Tibial nerve (tissue), 4 donors: ENCODE results near the gene BCAR1. TPM values are rescaled to one million over a fixed set of nuclear protein-coding genes. Genes with fewer than 3 reads are reported as not detected.

Source experiments
- DNase-seq, 2 donors: peaks; one replicate each; pipeline ENCODE4 v3.0.0-alpha.2; 2019; ENCODE audit warnings: low spot score in 2 of 2
- H3K27ac ChIP-seq, 4 donors: fragments of 200-600 bp; sonication (generic) in 3 of 4; one replicate each; pipeline ENCODE4 v1.5.1; 2017 to 2019; ENCODE audit warnings: mild to moderate bottlenecking in 1 of 4
- H3K27me3 ChIP-seq, 2 donors: fragments of 200-600 bp; sonication (generic) in 1 of 2; one replicate each; pipeline versions ENCODE4 v1.5.1 to v1.6.0; 2017 to 2019
- H3K36me3 ChIP-seq, 3 donors: fragments of 200-600 bp; sonication (generic); one replicate each; pipeline ENCODE4 v1.5.1; 2018 to 2019
- H3K4me1 ChIP-seq, 4 donors: fragments of 200-600 bp; sonication (generic) in 3 of 4; one replicate each; pipeline ENCODE4 v1.5.1; 2017 to 2019
- H3K4me3 ChIP-seq, 4 donors: fragments of 200-600 bp; sonication (generic) in 3 of 4; one replicate each; pipeline ENCODE4 v1.5.1; 2017 to 2019; ENCODE audit warnings: mild to moderate bottlenecking in 1 of 4, moderate library complexity in 1 of 4
- H3K9me3 ChIP-seq, 4 donors: fragments of 200-600 bp; sonication (generic) in 3 of 4; one replicate each; pipeline ENCODE4 v1.5.1; 2017 to 2019
- EP300 ChIP-seq, 2 donors: sonication (generic); formaldehyde crosslinking; IDR thresholded peaks; one replicate each; pipeline ENCODE4 v1.6.1; 2017; ENCODE audit warnings: antibody characterized with exemption in 2 of 2, mild to moderate bottlenecking in 1 of 2
- POLR2A ChIP-seq, 2 donors: fragments of 450-650 bp; IDR thresholded peaks; one replicate each; pipeline ENCODE4 v1.6.1; 2017; ENCODE audit warnings: antibody characterized with exemption in 2 of 2, mild to moderate bottlenecking in 2 of 2, moderate library complexity in 2 of 2
- WGBS, 2 donors: methylation state at CpG; one replicate each; pipeline ENCODE4 v1.1.5; 2018; 5-methylcytosine and 5-hydroxymethylcytosine counted together
- total RNA-seq, 4 donors: library from RNA; depleted of rRNA; stranded (reverse); fragments of >200 nt; gene quantifications; one replicate each; pipeline ENCODE4 v1.1.0, GENCODE V29; 2016
- TF ChIP-seq, protein P1 (sequence below), 5 experiments: fragments of 200-600 bp in 3 of 5; fragments of 450-650 bp in 2 of 5; sonication (generic) in 3 of 5; IDR thresholded peaks; one replicate each; pipeline ENCODE4 v1.5.1; 2016 to 2019; ENCODE audit warnings: antibody characterized with exemption in 5 of 5, mild to moderate bottlenecking in 3 of 5, moderate library complexity in 2 of 5

BCAR1 gene
- total RNA-seq, 4 donors from 2014 or later: 41.0 to 57.3 (median 42.9) TPM

DNA sequence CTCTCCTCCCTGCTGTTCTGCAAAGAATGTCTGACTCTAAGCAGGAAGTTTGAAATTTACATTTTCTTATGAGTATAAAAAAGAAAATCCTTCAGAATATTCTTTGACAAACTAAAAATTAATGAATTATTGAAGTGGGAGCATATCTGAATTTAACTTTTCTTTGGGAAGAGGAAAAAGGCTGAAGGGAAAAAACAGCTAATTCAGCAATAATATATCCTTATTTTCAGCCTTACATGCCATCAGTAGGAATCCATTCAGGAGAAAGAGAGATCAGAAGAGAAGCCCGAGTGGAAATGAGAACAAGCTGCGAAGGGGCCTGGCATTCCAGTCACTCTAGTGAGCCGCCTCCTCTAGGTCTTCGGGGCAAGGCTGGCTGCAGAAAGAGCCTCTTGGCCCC is 41.7 kb upstream of the BCAR1 start:
- no peaks in the 10 kb centered on the region for H3K27me3 ChIP-seq
- peaks cover 0 to 11% (median 0%) of the 10 kb centered on the region in 4 donors for H3K4me1 ChIP-seq
- H3K4me3 ChIP-seq: no peak overlapping the region
- 74 to 86% methylated on average over 4 of the region's 4 CpGs for WGBS, 2 donors
- no peak overlapping the region for H3K27ac ChIP-seq
- H3K36me3 ChIP-seq: peaks cover 0 to 68% (median 4%) of the 10 kb centered on the region in 3 donors
- H3K9me3 ChIP-seq: no peaks in the 10 kb centered on the region
- TF ChIP-seq, protein P1, sequence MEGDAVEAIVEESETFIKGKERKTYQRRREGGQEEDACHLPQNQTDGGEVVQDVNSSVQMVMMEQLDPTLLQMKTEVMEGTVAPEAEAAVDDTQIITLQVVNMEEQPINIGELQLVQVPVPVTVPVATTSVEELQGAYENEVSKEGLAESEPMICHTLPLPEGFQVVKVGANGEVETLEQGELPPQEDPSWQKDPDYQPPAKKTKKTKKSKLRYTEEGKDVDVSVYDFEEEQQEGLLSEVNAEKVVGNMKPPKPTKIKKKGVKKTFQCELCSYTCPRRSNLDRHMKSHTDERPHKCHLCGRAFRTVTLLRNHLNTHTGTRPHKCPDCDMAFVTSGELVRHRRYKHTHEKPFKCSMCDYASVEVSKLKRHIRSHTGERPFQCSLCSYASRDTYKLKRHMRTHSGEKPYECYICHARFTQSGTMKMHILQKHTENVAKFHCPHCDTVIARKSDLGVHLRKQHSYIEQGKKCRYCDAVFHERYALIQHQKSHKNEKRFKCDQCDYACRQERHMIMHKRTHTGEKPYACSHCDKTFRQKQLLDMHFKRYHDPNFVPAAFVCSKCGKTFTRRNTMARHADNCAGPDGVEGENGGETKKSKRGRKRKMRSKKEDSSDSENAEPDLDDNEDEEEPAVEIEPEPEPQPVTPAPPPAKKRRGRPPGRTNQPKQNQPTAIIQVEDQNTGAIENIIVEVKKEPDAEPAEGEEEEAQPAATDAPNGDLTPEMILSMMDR (IDR thresholded peaks at IDR 0.05): no peak
- DNase-seq: no peak

DNA sequence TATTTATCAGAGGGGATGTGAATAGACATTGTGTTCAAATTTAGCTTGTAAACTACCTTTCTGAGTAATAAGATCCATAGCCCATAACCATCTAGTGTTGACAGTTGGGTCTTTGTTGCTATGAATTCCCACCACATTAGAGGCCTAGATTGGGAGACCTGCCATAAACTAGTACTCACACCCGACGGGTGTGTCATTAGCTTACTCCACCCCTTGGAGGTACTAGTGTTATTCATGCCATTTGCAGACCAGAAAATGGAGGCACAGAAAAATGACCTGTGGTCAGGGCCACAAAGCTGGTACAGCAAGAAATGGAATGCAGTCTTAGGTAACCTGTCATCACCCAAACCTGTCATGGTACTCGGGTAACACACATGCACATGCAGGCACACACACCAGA is 41.3 kb upstream of the BCAR1 start:
- Histone ChIP-seq H3K36me3 (peaks cover 0 to 69% (median 4%) of the 10 kb centered on the region in 3 donors), H3K4me1 (peaks cover 0 to 11% (median 0%) of the 10 kb centered on the region in 4 donors), H3K9me3 (no peaks in the 10 kb centered on the region), H3K27me3 (no peaks in the 10 kb centered on the region), H3K4me3 (no peak overlapping the region), H3K27ac (no peak overlapping the region)
- whole genome bisulfite sequencing, 2 donors: 73 to 82% methylated on average over 3 of the region's 3 CpGs
- DNase-seq: no peak
- no peak for TF ChIP-seq EP300 (IDR thresholded peaks at IDR 0.05)
- TF ChIP-seq POLR2A (IDR thresholded peaks at IDR 0.05): no peak
- TF ChIP-seq, protein P1 (IDR thresholded peaks at IDR 0.05): no peak

DNA sequence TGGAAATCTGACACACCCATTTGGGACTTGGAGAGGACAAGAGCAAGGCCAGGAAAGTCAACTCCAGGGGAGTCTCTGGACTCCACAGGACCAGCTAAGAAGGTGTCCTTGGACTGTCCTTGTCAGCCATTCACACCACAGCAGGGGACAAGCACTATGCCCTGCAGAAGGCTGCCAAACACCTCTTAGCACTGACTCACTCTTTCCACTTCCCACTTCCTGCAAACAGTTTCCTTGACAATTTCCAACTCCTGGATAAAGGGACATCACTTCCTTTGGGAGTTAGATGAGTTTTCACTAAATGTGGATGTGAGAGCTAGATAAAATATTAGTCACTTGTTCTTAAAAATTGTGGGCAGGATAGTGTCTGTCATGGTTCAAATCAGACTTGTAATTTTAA is 37.8 kb upstream of the BCAR1 start:
- Histone ChIP-seq H3K4me1 (peaks cover 0 to 5% (median 0%) of the 10 kb centered on the region in 4 donors), H3K4me3 (no peak overlapping the region), H3K27ac (peak overlapping the region in 1 of 4 donors; percentile 12), H3K9me3 (no peaks in the 10 kb centered on the region), H3K27me3 (no peaks in the 10 kb centered on the region), H3K36me3 (peaks cover 0 to 66% (median 4%) of the 10 kb centered on the region in 3 donors)
- peak in 1 of 2 donors; percentile 58 for TF ChIP-seq EP300 (IDR thresholded peaks at IDR 0.05)
- no peak for TF ChIP-seq POLR2A (IDR thresholded peaks at IDR 0.05)
- no peak for DNase-seq

DNA sequence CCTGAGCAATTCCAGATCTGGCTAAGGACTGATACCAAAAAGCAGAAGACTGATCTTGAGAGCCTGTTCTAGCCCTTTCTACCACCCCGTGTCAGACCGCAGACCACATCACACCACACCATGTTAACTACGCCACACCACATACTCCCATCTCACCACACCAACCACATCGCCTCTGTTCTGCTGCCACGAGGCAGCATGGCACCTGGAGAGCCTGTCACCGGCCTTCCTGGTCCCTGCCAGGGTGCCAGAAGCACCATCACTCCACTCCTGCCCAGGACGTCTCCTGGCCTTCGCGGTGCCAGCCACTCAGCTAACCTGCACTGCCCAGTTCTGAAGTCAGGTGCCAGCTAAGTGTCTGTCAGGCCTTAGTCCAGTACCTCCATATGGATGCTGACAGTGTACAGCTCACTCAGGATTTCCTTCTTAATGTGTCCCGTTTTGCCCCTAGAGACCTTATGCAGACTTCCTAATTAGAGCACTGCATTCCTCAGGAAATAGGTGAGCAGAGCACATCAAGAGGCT is 37.2 kb upstream of the BCAR1 start:
- WGBS, 2 donors: 89% methylated on average over 10 of the region's 10 CpGs
- TF ChIP-seq, protein P1 (IDR thresholded peaks at IDR 0.05): no peak
- no peak for TF ChIP-seq POLR2A (IDR thresholded peaks at IDR 0.05)
- no peak for TF ChIP-seq EP300 (IDR thresholded peaks at IDR 0.05)
- Histone ChIP-seq H3K27ac (peak overlapping the region in 1 of 4 donors; percentile 12), H3K36me3 (peaks cover 0 to 61% (median 4%) of the 10 kb centered on the region in 3 donors), H3K9me3 (no peaks in the 10 kb centered on the region), H3K27me3 (no peaks in the 10 kb centered on the region), H3K4me1 (peaks cover 0 to 5% (median 0%) of the 10 kb centered on the region in 4 donors), H3K4me3 (no peak overlapping the region)
- no peak for DNase-seq

DNA sequence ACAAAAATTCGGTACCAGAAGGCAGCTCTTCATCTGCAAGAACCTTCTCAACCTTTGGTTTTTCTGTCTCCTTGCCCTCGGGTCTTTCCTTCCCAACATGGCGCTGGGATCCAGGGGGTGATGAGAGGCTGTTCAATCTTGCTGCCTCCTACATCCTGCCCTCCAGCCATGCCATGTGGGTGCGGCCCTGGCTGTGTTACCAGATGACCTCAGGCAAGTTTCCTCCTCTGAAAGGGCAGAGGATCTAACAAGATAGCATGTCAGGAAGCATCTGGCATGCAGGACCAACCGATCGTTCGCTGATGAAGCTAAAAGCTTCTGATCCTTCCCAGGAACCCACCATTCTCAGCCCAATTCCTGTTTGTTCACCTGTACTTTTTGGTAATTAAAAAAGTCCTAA is 36.8 kb upstream of the BCAR1 start:
- Histone ChIP-seq H3K4me1 (peaks cover 0 to 5% (median 0%) of the 10 kb centered on the region in 4 donors), H3K9me3 (no peaks in the 10 kb centered on the region), H3K27ac (no peak overlapping the region), H3K27me3 (no peaks in the 10 kb centered on the region), H3K4me3 (no peak overlapping the region), H3K36me3 (peaks cover 0 to 59% (median 4%) of the 10 kb centered on the region in 3 donors)
- 76 to 83% methylated on average over 7 of the region's 7 CpGs for WGBS, 2 donors
- DNase-seq: no peak
- TF ChIP-seq POLR2A (IDR thresholded peaks at IDR 0.05): no peak

DNA sequence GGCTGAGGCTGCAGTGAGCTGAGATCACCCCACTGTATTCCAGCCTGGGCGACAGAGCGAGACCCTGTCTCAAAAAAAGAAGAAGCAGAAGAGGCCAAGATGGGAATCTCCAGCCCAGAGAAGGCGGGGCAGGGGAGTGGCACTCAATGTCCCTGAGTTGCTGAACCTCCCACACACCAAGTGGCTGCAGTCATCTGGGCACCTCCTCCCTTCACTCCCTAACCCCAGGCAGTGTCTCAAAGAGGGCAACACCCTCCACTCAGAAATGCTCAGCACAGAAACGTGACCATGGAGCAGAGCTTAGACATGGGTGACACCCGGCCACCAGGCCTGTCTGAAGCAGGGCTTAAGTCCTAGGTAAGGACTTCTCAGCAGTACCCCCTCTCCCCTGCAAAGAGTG is 36.3 kb upstream of the BCAR1 start:
- Histone ChIP-seq H3K9me3 (no peaks in the 10 kb centered on the region), H3K36me3 (peaks cover 0 to 58% (median 4%) of the 10 kb centered on the region in 3 donors), H3K27ac (no peak overlapping the region), H3K4me1 (peaks cover 0 to 5% (median 0%) of the 10 kb centered on the region in 4 donors), H3K27me3 (no peaks in the 10 kb centered on the region), H3K4me3 (no peak overlapping the region)
- 80 to 100% methylated on average over 3 to 5 of the region's 5 CpGs for WGBS, 2 donors
- no peak for DNase-seq
- TF ChIP-seq, protein P1 (IDR thresholded peaks at IDR 0.05): no peak
- no peak for TF ChIP-seq POLR2A (IDR thresholded peaks at IDR 0.05)
- no peak for TF ChIP-seq EP300 (IDR thresholded peaks at IDR 0.05)
